ENCODE measurements around the gene ATF4.

The ATF4 gene

DNA sequence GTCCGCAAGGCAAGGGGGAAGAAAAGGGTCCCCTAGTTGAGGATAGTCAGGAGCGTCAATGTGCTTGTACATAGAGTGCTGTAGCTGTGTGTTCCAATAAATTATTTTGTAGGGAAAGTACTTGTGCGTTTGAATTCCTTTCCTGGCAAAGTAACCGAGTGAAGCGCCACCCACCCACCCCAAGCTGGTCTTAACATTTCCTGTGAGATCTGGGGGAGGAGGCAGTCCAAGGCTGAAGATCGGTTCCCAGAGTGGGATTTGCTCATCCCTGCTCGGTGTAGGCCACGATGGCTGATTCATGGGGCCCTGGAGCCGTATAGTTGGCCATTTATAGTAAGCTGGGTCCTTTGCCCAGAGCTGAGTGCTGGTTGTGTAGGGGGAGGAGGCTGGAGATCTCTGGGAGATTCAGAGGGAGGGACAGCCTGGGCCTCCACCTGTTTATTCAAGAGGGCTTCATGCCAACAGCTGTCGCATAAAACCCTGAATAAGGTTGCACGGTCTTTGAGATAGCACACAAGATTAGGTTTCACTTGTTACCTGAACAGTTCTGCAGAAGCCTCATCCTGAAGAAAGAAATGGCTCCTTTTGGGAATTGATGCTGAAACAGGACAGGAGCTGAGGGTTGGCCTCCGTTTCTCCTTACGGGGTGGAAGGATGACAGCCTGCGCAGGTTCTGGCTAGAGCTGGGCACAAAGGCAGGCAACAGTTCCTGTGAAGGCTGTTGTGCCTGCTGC is 2.4 kb downstream of the ATF4 start:
- no peak for DNase-seq (ENCODE audit: low read depth)
- peak; percentile 16 for TF ChIP-seq POLR2A (IDR thresholded peaks at IDR 0.05; ENCODE audit: extremely low read depth, insufficient read length)
- TF ChIP-seq CTCF (IDR thresholded peaks at IDR 0.05; ENCODE audit: low read depth, low read length) = no peak
- H3K4me3 ChIP-seq (ENCODE audit: low read depth, low read length) = peak overlapping the region; percentile 98

- H3K4me3 ChIP-seq (ENCODE audit: low read depth, low read length) = no peak overlapping the region
- no peak for DNase-seq (ENCODE audit: low read depth)
Measured at GRCh38 chr22:39524089-39524752, 3.9 kb downstream of the ATF4 start.

DNA sequence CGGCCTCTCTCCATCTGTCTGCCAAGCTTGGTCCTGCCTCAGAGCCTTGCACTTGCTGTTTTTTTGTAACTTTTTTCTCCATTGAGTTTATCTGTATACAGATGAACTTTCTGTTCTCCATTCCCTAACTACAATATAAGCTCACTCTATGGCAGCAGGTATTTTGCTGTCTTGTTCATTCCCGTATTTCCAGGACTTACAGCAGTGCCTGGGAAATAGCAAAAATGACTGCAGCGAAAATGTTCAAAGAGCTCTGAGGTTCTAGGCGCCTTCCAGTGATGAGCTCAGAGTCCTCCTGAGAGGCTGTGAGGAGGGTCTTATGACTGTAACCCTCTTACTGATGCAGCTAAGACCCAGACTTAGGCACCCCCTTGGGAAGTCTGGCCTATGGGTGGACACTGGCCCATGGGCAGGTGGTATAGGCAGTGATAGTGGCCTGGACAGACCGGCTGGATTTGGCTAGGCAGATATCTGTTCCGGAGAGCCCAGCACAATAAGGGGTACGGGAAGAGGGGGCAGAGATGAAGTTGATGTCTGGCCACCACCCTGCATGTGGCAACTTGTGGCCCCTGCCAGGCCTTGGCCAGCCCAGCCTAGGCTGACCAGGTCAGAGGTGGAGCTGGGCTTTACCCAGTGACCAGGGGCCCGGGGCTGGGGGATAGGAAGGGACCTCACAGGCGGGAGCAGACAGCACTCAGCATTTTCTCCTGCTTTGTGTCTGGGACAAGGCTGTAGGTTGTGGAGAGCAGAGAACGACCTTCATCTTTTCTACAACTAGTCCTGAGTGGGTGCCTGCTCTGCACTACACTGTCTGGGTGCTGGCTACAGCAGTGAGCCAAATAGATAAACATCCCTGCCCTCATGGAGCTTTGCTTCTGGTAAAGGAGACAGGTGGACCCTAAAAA is 4.6 kb downstream of the ATF4 start:
- TF ChIP-seq POLR2A (IDR thresholded peaks at IDR 0.05; ENCODE audit: extremely low read depth, insufficient read length) = no peak
- no peak for TF ChIP-seq CTCF (IDR thresholded peaks at IDR 0.05; ENCODE audit: low read depth, low read length)
- TF ChIP-seq MYC (IDR thresholded peaks at IDR 0.05; ENCODE audit: low read depth, low read length) = no peak
- no peak for TF ChIP-seq MAX (IDR thresholded peaks at IDR 0.05; ENCODE audit: low read depth, low read length)
- no peak for DNase-seq (ENCODE audit: low read depth)
- peak overlapping the region; percentile 11 for H3K4me3 ChIP-seq (ENCODE audit: low read depth, low read length)

More at GRCh38 chr22:39524089-39524752, 3.9 kb downstream of the ATF4 start:
- no peak for TF ChIP-seq POLR2A (IDR thresholded peaks at IDR 0.05; ENCODE audit: extremely low read depth, insufficient read length)
- no peak for TF ChIP-seq CTCF (IDR thresholded peaks at IDR 0.05; ENCODE audit: low read depth, low read length)
- TF ChIP-seq MAX (IDR thresholded peaks at IDR 0.05; ENCODE audit: low read depth, low read length) = no peak
- TF ChIP-seq MYC (IDR thresholded peaks at IDR 0.05; ENCODE audit: low read depth, low read length) = no peak

- TF ChIP-seq MAX (IDR thresholded peaks at IDR 0.05; ENCODE audit: low read depth, low read length) (no peak), POLR2A (IDR thresholded peaks at IDR 0.05; ENCODE audit: extremely low read depth, insufficient read length) (no peak), MYC (IDR thresholded peaks at IDR 0.05; ENCODE audit: low read depth, low read length) (no peak), CTCF (IDR thresholded peaks at IDR 0.05; ENCODE audit: low read depth, low read length) (no peak)
- DNase-seq (ENCODE audit: low read depth) = no peak
Measured at GRCh38 chr22:39525658-39525975, 5.3 kb downstream of the ATF4 start.

GRCh38 chr22:39526736-39527171 is 6.4 kb downstream of the ATF4 start:
- peak; percentile 58 for DNase-seq (ENCODE audit: low read depth)
- no peak overlapping the region for H3K4me3 ChIP-seq (ENCODE audit: low read depth, low read length)
- no peak for TF ChIP-seq POLR2A (IDR thresholded peaks at IDR 0.05; ENCODE audit: extremely low read depth, insufficient read length)
- no peak for TF ChIP-seq MYC (IDR thresholded peaks at IDR 0.05; ENCODE audit: low read depth, low read length)
- TF ChIP-seq CTCF (IDR thresholded peaks at IDR 0.05; ENCODE audit: low read depth, low read length) = no peak

More at GRCh38 chr22:39525658-39525975, 5.3 kb downstream of the ATF4 start:
- H3K4me3 ChIP-seq (ENCODE audit: low read depth, low read length) = no peak overlapping the region

Measured in NB4 (cell line).